Keratinocyte (primary cell): Measurements from ENCODE around the gene RNU6-1.

Source experiments
- CTCF ChIP-seq, 3 experiments: IDR thresholded peaks in 1 of 3; conservative IDR thresholded peaks in 1 of 3; optimal IDR thresholded peaks in 1 of 3; 2 replicates in 2 of 3; 3 replicates in 1 of 3; pipeline versions ENCODE3 to v1.5.1; 2011; ENCODE audit warnings: low read length in 3 of 3, mild to moderate bottlenecking in 3 of 3, moderate library complexity in 2 of 3, control low read depth in 1 of 3, inconsistent platforms in 1 of 3; ENCODE audit not compliant: insufficient read depth in 2 of 3; ENCODE audit errors: extremely low read depth in 1 of 3
- EZH2 ChIP-seq: IDR thresholded peaks from one replicate; pipeline ENCODE4 v1.6.1; 2012; ENCODE audit warnings: inconsistent platforms, mild to moderate bottlenecking, low read length, moderate library complexity

- no peak for TF ChIP-seq CTCF (optimal IDR thresholded peaks at IDR 0.05 in 1 of 3, IDR thresholded peaks at IDR 0.05 in 1 of 3, conservative IDR thresholded peaks at IDR 0.05 in 1 of 3; ENCODE audit: extremely low read depth in 1 of 3, insufficient read depth in 2 of 3, low read length in 3 of 3)
- no peak for TF ChIP-seq EZH2
Observed at GRCh38 chr15:67880651-67881182, 40.9 kb upstream of the RNU6-1 start.
